GM12875 (cell line): ENCODE data around the gene LIMD2.

Source experiments
- H3K4me3 ChIP-seq: one replicate; pipeline ENCODE4 v1.5.1; 2011; ENCODE audit warnings: low read depth, low read length, control low read depth
- CTCF ChIP-seq: IDR thresholded peaks from 2 replicates; pipeline ENCODE4 v1.5.1; 2011; ENCODE audit warnings: low read depth, mild to moderate bottlenecking, control low read depth, inconsistent platforms, low read length, moderate library complexity, borderline replicate concordance; ENCODE audit not compliant: insufficient read depth

Gene LIMD2

DNA sequence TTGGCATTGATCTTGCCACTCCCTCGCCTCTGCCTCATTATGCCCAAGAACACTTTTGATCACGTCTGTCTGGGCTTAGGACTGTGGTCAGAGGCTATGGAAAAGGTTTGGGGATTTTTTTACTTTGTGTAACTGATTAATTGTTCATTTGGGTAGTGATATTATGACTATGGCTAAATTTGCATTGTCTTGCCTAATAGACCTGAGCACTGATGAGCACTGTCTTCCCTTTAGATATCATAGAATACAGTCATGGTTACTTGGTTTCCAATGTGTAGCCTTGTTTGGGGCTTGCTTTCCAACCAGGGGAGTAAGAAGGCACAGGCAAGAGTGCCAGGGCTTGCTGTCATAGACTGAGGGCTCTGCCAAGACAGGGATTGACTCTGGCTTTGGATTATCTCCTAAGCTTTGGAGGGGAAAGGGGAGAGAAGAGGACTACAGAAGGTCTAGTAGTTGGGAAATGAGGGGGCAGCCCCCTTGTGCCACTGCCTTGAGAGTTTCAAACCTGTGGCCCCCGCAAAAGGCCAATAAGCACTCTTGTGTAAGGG, 13.7 kb downstream of the LIMD2 start:
- no peak overlapping the region for H3K4me3 ChIP-seq
- no peak for TF ChIP-seq CTCF

DNA sequence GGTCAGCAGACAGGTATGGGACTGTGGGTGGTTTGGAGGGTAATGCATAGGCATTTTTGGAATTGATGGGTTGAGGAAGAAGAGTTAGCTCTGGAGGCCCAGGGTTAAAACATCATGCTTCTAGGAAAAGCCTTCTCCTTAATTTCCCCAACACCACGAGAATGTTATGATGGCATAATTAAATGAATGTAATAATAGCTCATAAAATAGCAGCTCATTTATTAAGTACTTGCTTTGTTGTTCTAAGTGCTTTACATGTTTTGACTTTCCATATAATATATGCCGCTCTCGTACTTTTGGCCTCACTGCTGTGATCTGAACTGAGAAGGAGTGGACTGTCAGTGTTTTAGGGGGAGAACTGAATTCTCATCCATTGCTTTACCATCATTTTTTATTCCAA, 14.3 kb downstream of the LIMD2 start:
- H3K4me3 ChIP-seq = no peak overlapping the region
- no peak for TF ChIP-seq CTCF

DNA sequence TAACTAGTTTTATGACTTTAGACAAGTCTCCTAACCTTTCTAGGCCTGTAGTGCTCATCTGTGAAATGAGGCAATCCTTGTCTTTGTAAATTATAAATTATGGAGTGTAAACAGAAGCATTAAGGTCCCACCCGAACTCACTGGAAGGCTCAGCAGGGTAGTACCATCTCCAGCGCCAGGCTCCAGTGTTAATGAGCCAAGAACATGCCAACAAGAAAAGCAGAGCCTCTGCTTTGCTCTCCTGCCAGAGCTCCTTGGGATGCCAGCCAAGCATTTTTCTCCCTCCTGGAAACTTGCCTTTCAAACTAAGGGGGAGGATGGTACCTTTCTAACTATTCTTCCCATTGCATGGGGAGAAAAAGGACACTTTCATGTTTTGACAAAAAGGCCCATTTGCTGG, 14.9 kb downstream of the LIMD2 start:
- H3K4me3 ChIP-seq = no peak overlapping the region
- TF ChIP-seq CTCF = no peak

- no peak overlapping the region for H3K4me3 ChIP-seq
- TF ChIP-seq CTCF = no peak
Observed at GRCh38 chr17:63682981-63683380, 16.9 kb downstream of the LIMD2 start.

DNA sequence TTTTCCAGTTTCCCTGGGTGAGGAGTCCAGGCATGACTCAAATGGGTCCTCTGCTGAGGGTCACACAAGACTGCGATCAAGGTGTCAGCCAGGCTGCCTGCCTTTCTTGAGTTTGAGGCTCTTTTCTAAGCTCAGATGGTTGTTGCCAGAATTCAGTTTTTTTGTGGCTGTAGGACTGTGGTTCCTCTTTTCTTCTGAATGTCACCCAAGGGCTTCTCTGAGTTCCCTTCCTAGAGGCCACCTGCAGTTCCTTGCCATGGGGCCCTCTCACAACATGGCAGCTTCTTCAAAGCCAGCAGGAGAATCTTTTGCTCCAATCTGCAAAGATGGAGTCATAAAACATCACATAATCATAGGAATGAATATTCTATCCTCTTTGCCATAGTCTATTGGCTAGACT, 17.5 kb downstream of the LIMD2 start:
- H3K4me3 ChIP-seq = no peak overlapping the region
- TF ChIP-seq CTCF = no peak

- TF ChIP-seq CTCF = no peak
- no peak overlapping the region for H3K4me3 ChIP-seq
Observed at GRCh38 chr17:63681530-63681929, 18.4 kb downstream of the LIMD2 start.

DNA sequence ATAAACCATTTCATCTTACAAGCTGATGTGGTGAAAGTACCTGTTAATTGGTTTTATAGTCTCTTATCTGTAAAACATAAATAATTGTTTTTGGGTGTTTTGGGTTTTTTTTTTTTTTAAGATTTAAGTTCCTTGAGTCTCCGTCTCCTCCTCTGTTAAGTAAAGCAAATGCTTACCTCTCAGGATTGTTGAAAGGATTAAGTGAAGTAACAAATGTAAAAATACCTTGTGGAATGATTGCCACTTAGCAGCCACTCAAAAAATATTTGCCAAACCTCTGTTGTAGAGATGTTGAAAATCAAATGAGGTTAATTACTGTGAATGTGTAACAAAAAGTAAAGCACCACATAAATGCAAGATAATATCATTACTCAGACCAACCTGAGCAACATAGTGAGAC, 19.2 kb downstream of the LIMD2 start:
- TF ChIP-seq CTCF = no peak
- H3K4me3 ChIP-seq = no peak overlapping the region
